Fibroblast of gingiva (primary cell): Measurements from ENCODE around the gene TBC1D28.
"Not testable (repeated sequence)": the region's sequence is repeated elsewhere in the genome, so short reads cannot be mapped to it uniquely, and the experiment has no call there.

ENCODE experiments used
- DNase-seq: peaks from one replicate; pipeline ENCODE4 v3.0.0-alpha.2; 2011; ENCODE audit warnings: low read depth

Gene TBC1D28

DNA sequence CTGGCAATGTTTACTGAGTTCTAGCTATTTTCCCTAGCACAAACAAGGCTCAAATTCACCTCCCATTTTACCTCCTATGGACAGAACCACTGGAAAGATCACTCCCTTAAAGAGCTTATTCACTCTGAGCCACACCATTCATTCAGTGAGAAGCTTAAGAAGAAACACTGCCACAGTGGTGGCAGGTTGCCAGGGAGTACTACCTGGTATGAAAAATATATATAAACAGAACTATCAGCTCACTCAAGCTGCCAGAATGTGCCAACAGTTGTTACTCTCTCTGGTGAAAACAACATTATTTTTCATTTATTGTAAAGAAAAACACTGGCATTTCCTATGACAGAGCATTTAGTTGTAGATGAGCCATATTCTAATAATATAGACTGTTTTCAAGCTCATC, 31.2 kb downstream of the TBC1D28 start:
- not testable (repeated sequence) for DNase-seq

DNA sequence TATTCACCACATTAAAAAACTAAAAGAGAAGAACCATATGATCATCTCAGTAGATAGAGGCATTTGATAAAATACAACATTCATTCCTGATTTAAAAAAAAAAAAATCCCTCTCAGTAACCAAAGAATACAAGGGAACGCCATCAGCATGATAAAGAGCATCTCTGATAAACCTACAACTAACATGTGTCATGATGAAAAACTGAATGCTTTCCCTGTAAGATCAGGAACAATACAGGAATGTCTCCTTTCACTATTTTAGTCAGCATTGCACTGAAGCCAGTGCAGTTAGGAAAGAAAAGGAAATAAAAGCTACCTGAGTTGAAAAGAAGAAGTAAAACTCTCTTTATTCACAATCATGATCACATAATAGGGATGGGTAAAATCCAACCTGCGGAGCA, 51.1 kb downstream of the TBC1D28 start:
- DNase-seq = not testable (repeated sequence)
